Measurements from ENCODE around the gene STX5. TPM values are rescaled to one million over a fixed set of nuclear protein-coding genes. Genes with fewer than 3 reads are reported as not detected.

The STX5 gene
- total and polyA plus RNA-seq, 2 donors from 2014 or later = 39.6 to 44.6 TPM

DNA sequence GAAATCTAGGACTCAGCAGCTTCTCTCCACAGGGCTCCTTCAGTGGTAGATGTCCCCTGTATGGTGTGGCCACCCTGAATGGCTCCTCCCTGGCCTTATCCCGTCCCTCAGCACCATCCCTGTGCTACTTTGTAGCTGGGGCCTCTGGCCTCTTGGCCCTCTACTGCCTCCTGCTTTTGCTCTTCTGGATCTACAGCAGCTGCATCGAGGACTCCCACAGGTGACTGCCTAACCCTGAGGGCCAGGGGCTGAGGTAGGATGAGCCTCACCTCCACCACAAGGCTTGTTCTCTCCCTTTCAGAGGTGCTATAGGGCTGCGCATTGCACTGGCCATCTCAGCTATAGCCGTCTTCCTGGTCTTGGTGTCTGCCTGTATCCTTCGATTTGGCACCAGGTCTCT, 42.9 kb downstream of the STX5 start:
- intact Hi-C loops (cut with DNase I) = loop anchor here (10.0 kb wide), 1 partner anchor 76 kb away; no protein-coding TSS in a partner anchor
- TF ChIP-seq, protein P1, sequence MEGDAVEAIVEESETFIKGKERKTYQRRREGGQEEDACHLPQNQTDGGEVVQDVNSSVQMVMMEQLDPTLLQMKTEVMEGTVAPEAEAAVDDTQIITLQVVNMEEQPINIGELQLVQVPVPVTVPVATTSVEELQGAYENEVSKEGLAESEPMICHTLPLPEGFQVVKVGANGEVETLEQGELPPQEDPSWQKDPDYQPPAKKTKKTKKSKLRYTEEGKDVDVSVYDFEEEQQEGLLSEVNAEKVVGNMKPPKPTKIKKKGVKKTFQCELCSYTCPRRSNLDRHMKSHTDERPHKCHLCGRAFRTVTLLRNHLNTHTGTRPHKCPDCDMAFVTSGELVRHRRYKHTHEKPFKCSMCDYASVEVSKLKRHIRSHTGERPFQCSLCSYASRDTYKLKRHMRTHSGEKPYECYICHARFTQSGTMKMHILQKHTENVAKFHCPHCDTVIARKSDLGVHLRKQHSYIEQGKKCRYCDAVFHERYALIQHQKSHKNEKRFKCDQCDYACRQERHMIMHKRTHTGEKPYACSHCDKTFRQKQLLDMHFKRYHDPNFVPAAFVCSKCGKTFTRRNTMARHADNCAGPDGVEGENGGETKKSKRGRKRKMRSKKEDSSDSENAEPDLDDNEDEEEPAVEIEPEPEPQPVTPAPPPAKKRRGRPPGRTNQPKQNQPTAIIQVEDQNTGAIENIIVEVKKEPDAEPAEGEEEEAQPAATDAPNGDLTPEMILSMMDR (IDR thresholded peaks at IDR 0.05; ENCODE audit: borderline replicate concordance, extremely low read depth, insufficient read depth) = no peak
- peaks cover 0 to 18% (median 7%) of the 10 kb centered on the region in 3 donors for H3K36me3 ChIP-seq (ENCODE audit: control insufficient read depth in 2 of 3, insufficient read depth in 3 of 3, low read length in 3 of 3)
- H3K27me3 ChIP-seq (ENCODE audit: control insufficient read depth, insufficient read depth, low read length) = no peaks in the 10 kb centered on the region
- H3K4me1 ChIP-seq (ENCODE audit: control insufficient read depth in 2 of 3, insufficient read depth in 2 of 3, low read depth in 1 of 3, low read length in 3 of 3) = peaks cover 4 to 26% (median 24%) of the 10 kb centered on the region in 3 donors
- no peak overlapping the region for H3K27ac ChIP-seq (ENCODE audit: low read depth in 2 of 2, low read length in 2 of 2)
- no peaks in the 10 kb centered on the region for H3K9me3 ChIP-seq (ENCODE audit: control insufficient read depth in 2 of 3, insufficient read depth in 1 of 3, low read length in 3 of 3)
- FAIRE-seq (no peak), DNase-seq (peak in 1 of 5 donors; percentile 39)
- H3K4me3 ChIP-seq (ENCODE audit: low read length in 3 of 3) = no peak overlapping the region
- peak overlapping the region in 2 of 3 donors; percentile 9 to 46 for H3K9ac ChIP-seq (ENCODE audit: low read length in 3 of 3)

GRCh38 chr11:62787005-62787759, 44.7 kb downstream of the STX5 start, which contains the start of gene TMEM179B:
TMEM179B (plus strand) TSS chr11:62787402; CDS start chr11:62787432, 30 bp downstream.
- Histone ChIP-seq H3K9ac (ENCODE audit: low read length in 3 of 3) (peak within 1 kb of the TSS; percentile 61 to 93 (median 89)), H3K9me3 (ENCODE audit: control insufficient read depth in 2 of 3, insufficient read depth in 1 of 3, low read length in 3 of 3) (no peaks in the 10 kb centered on the region), H3K36me3 (ENCODE audit: control insufficient read depth in 2 of 3, insufficient read depth in 3 of 3, low read length in 3 of 3) (peaks cover 0 to 13% (median 11%) of the 10 kb centered on the region in 3 donors), H3K4me3 (ENCODE audit: low read length in 3 of 3) (peak within 1 kb of the TSS; percentile 94 to 100 (median 99)), H3K27me3 (ENCODE audit: control insufficient read depth, insufficient read depth, low read length) (no peaks in the 10 kb centered on the region), H3K4me1 (ENCODE audit: control insufficient read depth in 2 of 3, insufficient read depth in 2 of 3, low read depth in 1 of 3, low read length in 3 of 3) (peaks cover 4 to 22% (median 19%) of the 10 kb centered on the region in 3 donors), H3K27ac (ENCODE audit: low read depth in 2 of 2, low read length in 2 of 2) (peak within 1 kb of the TSS; percentile 92 to 93)
- intact Hi-C loops (cut with DNase I) = loop anchor here (10.0 kb wide), 1 partner anchor 78 kb away; no protein-coding TSS in a partner anchor
- DNase-seq = peak; percentile 98 to 99 (median 99)
- TF ChIP-seq, protein P1 (IDR thresholded peaks at IDR 0.05; ENCODE audit: borderline replicate concordance, extremely low read depth, insufficient read depth) = peak; percentile 47
- no peak for FAIRE-seq

DNA sequence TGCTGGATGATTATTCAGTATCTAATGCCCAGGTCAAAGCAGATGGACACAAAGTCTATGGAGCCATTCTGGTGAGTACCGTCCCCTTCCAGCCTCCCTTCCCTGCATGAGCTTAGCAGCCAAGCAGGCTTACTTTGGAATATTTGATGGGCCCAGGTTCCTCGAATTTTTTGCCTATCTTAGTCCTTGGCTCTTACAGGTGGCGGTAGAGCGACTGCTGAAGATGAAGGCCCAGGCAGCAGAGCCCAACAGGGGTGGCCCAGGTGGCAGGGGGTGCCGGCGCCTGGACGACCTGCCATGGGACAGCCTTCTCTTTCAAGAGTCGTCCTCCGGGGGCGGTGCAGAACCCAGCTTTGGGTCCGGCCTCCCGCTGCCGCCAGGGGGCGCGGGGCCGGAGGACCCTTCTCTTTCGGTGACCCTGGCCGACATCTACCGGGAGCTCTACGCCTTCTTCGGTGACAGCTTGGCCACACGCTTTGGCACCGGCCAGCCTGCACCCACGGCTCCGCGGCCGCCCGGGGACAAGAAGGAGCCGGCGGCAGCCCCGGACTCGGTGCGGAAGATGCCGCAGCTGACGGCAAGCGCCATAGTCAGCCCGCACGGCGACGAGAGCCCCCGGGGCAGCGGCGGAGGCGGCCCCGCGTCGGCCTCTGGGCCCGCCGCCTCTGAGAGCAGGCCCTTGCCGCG, 45.4 kb downstream of the STX5 start:
- DNase-seq (peak; percentile 92 to 97 (median 95)), FAIRE-seq (no peak)
- peak overlapping the region in 2 of 3 donors; percentile 68 to 78 for H3K9ac ChIP-seq (ENCODE audit: low read length in 3 of 3)
- H3K27ac ChIP-seq (ENCODE audit: low read depth in 2 of 2, low read length in 2 of 2) = peak overlapping the region; percentile 92 to 93
- H3K4me3 ChIP-seq (ENCODE audit: low read length in 3 of 3) = peak overlapping the region; percentile 54 to 100 (median 99)
- intact Hi-C loops (cut with DNase I) = loop anchor here (10.0 kb wide), 1 partner anchor 78 kb away; no protein-coding TSS in a partner anchor
- H3K27me3 ChIP-seq (ENCODE audit: control insufficient read depth, insufficient read depth, low read length) = no peaks in the 10 kb centered on the region
- H3K36me3 ChIP-seq (ENCODE audit: control insufficient read depth in 2 of 3, insufficient read depth in 3 of 3, low read length in 3 of 3) = peaks cover 0 to 15% (median 10%) of the 10 kb centered on the region in 3 donors
- H3K4me1 ChIP-seq (ENCODE audit: control insufficient read depth in 2 of 3, insufficient read depth in 2 of 3, low read depth in 1 of 3, low read length in 3 of 3) = peaks cover 4 to 21% (median 17%) of the 10 kb centered on the region in 3 donors
- no peaks in the 10 kb centered on the region for H3K9me3 ChIP-seq (ENCODE audit: control insufficient read depth in 2 of 3, insufficient read depth in 1 of 3, low read length in 3 of 3)
- TF ChIP-seq, protein P1 (IDR thresholded peaks at IDR 0.05; ENCODE audit: borderline replicate concordance, extremely low read depth, insufficient read depth) = peak; percentile 97

Data from kidney (tissue), 14 donors.